HG03575 (cell line): ENCODE measurements around the gene MRPL36.

ENCODE experiments used
- ATAC-seq: cut with Tn5 transposase; IDR thresholded peaks from one replicate; pipeline ENCODE4 v1.9.1; 2021; ENCODE audit not compliant: unreplicated experiment, insufficient number of reproducible peaks, low FRiP score; ENCODE audit errors: extremely low read depth

MRPL36 gene

DNA sequence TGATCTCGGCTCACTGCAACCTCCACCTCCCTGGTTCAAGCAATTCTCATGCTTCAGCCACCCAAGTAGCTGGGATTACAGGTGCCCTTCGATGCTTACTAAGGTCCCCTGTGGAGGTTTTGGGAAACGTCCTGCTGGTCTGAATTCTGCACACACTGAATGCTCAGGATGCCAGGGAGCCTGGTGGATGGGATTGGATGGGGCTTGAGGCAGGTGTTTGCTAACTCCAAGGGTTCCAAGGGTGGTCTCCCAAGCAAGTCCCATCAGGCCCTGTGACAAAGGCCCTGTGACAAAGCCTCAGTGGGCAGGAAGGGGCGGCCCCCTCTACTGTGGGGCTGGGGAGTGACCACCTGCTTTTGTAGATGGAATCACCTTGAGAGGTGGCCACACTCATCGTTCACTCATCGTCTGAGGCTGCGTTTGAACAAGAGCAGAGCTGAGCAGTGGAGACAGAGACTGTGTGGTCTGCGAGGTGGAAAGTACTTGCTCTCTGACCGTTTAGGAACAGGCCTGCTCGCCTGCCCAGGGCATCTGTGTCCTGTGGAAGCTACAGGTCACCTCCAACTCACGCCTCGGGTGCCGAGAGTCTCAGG, 40.2 kb downstream of the MRPL36 start:
- no peak for ATAC-seq

DNA sequence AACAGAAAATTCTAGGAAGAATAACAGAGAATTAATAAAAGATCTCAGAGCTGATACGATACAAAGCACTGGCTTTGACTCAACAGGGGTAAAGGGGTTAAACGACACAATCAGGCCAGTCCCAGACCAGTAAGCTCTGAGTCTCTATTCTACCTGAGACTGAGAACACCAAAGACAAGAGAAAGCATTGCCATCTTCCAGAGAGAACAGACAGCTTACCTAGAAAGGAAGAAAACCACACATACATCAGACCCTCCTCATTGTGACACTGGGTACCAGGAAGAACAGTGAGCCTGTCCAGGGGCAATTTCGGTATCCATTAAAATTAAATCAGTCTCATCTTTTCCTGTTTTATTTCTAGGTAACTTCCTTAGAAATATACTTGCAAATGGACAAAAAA, 41.1 kb downstream of the MRPL36 start:
- ATAC-seq, result no peak

DNA sequence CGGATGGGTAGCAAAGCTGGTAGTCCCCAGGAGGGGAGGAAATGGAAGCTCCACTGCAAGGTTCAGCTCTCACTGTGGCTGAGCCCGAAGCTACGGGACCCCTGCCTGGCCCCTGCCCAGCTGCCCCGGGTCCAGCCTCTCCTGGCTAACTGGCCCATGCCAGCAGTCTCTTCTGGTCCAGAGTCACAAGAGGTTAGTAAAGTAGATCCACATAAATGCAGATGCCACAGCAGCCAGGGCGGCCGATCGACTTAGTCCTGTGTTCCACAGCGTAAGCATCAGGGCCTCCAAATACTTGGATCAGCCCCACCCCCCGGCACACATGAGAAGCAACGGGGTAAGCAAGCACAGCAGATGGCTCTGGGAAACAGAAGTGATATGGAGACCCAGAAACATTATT, 42.1 kb downstream of the MRPL36 start:
- ATAC-seq, result no peak

DNA sequence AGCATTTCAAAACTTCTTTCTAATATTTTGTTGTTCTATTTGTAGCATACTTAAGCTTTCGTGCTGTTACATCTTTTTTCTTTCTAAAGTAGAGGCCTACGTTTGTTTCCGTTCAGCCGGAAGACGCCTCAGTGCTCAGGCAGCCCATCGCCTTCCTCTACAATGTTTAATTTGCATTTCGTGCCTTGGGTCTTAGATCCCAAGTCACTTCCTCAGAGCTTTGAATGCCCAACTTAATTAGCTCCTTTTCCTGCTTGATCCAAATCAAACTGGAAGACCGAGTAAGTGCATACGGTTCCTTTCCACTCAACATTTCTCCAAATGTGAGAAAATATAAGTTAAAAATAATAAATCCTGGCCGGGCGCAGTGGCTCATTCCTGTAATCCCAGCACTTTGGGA, 43.2 kb downstream of the MRPL36 start:
- ATAC-seq, result no peak

DNA sequence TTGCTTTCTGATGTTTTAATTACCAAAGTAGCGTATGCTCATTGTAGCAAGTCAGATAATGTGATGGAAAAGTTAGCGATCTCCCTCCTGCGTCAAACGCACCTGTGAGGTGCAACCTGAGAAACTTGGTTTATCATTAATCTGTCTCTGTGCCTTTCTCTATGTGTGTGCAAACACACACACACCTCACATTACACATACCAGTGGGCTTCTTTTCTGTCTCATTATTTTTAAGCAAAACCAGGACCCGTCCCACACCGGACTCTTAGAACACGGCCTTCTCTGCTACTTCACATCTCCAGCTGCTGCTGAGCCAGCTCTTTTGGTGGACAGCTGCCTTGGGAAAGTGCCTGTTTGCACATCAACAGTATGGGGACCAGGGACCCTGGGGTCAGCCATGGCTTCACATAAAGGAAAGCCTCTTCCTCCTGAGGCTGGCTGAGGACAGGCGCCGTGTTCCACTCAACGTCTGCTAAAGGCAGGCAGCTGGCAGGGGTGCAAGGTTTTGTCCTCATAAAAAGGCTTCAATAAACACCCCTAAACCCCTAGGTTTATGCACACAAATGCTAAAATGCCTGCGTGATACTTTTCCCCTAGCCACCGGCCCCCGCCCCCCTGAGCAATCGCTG, 44.2 kb downstream of the MRPL36 start:
- no peak for ATAC-seq

DNA sequence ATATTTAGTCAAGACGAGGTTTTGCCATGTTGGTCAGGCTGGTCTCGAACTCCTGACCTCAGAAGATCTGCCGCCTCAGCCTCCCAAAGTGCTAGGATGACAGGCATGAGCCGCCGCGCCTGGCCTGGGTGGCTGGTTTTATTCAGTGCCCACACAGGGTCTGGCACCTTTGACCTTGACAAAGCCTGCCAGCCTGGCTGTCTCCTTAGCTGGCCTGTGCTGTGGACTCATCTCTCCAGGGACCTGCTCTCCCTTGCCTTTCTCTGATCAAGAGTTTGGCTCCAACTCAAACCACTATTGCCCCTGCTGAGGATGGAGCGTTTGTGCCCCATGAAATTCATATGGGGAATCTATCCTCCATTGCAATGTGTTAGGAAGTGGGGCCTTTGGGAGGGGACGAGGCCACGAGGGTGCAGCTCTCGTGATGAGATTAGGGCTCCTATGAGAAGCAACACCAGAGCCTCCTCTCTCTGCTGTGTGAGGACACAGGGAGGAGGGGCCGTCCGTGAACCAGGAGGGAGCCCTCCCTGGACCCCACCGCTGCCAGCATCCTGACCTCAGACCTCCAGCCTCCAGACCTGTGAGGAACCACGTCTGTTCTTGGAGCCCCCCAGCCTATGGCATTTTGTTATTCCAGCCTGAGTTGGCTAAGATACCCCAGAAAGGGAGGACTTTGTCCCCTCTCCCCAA, 45.0 kb downstream of the MRPL36 start:
- no peak for ATAC-seq

DNA sequence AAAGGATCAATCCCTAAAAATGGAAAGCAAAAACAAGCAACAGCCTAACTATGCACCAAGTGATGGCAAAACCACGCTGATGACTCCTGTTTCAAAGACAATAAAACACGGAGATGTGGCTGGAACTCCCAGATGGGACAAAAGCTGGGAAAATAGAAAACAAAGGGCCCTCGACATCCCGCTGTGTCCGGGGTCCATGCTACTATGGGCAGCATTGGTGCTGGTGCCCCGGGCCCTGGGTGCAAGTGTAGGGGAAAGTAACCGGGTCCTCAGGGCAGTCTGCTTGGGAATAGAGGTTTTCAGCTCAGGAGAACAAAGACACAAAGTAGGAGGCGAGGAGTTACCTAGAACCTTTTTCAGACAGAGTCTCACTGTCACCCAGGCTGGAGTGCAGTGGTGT, 46.1 kb downstream of the MRPL36 start:
- ATAC-seq, result no peak

DNA sequence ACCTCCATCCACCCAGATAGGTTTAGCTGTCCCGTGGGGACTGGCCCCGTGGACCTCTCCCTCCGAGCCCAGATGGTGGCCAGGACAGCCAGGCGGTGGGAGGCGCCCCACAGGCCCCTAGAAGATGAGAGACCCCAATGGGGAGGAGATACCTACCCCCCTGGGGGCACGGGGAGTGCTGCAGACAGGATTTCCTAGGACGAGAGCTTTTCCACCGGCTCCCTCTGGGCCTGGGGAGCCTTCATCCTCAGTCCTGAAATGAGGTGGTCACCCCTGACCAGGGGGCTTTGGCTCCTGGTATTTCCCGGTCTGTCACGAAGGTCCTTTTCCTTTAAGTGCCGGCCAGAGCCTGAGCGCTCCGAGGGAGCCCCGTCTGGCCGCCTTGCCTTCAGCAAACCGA, 46.8 kb downstream of the MRPL36 start:
- ATAC-seq, result no peak

DNA sequence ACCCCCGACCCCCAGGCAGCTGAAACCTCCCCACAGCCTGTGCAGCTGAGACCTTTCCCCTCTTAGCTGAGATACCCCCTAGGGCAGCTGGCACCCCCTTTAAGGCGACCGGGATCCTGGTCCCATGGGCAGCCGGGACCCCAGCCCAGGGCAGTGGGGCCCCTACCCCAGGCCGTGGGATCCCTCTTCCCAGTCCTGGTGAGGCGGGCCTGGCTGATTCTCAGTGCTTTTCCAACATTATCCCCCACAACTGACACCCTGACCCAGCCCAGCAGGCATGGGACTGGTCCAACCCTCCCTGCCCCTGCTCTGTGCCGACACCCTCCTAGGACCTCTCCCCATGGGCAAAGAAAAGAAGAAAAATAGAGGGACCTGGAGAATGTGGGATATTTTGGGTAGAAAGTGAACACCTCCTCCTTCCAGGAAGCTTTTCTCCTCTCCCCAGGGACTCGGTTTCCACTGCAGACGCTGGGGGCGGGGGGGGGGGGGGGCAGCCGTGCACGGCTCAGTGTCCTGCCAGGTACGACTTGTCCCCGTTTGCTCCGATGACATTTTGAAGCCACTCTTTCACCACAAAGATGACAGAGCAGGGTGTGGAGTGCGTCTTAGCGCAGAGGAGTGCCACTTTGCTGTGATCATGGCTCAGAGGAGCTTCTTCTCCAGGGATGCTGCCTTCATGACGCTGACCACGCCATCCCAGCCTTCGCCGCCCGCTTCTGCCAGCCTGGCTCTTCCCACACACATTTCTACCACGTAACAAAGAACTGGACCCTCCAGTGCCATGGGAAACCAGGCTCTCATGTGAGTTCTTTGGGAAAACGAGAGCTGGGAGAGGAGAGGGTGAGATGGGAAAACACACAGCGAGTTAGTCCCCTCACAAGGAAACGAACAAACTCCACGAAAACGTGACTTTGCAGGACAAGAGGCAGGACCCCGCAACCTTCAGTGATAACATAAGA, 47.5 kb downstream of the MRPL36 start:
- ATAC-seq, result no peak

DNA sequence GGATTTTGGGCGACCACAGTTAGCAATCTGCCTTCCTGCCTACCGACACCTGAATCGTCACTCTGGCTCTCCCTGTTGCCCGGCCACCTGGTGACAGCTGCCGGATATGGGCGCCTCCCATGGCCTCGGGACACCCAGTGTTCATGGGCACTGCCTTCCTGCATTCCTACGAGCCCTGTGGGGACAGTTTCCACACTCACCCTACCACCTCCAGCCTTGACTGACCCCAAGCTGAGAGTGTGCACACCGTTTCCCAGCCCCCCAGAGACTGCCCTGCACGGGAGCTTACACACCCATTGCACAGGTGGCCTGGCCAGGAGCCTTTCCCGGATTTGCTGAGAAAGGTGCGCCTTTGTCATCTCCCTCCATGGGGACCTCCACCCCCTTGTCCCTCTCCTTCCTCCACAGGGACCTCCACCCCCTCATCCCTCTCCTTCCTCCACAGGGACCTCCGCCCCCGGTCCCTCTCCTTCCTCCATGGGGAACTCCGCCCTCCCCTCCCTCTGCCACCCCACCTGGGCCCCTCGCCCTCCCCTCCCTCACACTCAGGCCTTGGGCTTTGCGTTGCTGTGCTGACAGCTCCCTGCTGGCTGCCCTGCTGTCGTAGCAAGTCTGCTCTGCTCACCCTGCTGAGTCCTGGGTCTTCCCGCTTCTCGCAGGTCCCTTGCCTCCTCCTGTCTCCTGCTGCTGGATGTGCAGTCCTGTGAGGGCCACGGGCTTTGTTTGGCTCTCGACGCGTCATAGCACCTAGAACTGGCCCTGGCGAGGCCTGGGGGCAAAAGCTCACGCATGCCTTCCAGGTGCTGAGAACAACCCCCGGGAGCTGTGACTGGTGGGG, 48.4 kb downstream of the MRPL36 start:
- ATAC-seq, result no peak

DNA sequence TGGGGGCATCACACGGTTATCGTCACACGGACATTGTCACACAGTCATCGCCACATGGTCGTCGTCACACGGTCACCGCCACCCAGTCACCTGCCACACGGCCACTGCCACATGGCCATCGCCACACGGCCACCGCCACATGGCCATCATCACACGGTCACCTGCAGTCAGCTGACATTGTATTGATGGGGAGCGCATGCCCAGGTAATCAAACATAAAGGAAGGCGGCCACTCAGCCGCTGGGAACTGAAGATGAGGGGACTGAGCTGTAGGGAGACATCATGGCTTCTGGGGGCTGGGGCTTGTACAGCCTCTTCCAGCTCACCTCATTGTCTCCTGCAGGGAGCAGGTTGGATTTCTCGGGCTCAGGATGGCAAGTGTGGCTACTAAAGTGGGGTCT, 49.2 kb downstream of the MRPL36 start:
- no peak for ATAC-seq

DNA sequence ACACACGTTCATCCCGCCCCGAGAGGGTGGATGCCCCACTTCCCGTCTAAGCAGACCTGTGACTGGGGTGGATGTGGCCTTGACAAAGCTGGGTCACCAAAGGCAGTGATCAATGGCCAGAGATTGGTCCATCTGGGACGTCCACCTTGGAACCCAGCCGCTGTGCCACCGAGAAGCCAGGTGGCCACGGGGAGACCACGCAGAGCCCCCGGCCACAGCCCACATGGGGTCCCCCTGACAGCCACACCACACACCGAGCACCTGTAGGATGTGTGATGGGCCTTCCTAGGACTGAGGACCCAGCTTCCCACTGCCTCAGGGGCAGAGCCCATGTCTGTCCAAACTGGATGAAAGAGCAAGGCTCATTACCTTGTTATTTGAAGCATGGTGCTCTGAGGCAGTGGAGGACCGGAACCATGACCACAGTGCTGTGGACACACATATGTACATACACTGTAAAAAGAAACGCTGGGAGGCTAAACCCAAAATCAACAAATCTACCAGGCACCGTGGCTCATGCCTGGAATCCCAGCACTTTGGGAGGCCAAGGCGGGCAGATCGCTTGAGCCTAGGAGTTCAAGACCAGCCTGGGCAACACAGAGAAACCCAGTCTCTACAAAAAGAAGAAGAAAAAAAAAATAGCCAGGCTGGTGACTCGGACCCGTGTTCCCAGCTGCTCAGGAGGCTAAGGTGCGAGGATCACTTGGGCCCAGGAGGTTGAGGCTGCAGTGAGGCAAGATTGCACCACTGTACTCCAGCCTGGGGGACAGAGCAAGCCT, 50.1 kb downstream of the MRPL36 start:
- ATAC-seq, result no peak

DNA sequence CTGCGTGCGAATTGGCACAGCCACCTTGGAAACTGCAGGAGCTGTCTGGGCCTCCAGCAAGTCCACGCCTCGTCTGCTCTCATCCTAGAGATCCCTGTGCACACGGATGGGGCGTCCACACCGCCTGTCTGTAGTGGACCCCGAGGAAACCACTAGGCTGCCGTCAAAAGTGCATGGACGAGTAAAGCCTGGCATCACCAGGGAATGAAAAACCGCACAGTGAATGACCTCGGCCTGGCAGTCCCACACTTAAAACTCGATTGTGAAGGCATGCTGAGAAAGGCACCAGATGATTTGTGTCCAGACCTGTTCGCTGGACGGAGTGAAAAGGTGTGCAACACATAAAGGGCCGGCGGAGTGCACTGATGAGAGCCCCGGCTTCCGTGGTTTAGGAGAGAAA, 50.8 kb downstream of the MRPL36 start:
- no peak for ATAC-seq
